Stimulated activated naive B cell treated with anti-CD40 and anti-IgM and Interleukin-4, amounts not matched to agents 10 μg/mL and 1 μg/mL and 100 μg/mL, for 72 hours (primary cell): ENCODE measurements around the gene WAPL.

Experiments used
- ATAC-seq, 2 donors: fragments of 150-1000 bp; cut with Tn5 transposase; replicated peaks; 2 replicates each; pipeline ENCODE4 v1.10.0; 2021; ENCODE audit warnings: moderate library complexity in 1 of 2
- DNase-seq: peaks from one replicate; pipeline ENCODE4 v3.0.0; 2021
- H3K27ac Mint-ChIP-seq: one replicate; pipeline ENCODE4 v1.8.0; 2022; ENCODE audit warnings: mild to moderate bottlenecking, mixed read lengths
- H3K27me3 Mint-ChIP-seq, 2 donors: one replicate each; pipeline ENCODE4 v1.8.0; 2022; ENCODE audit warnings: mixed read lengths in 2 of 2
- H3K36me3 Mint-ChIP-seq, 2 donors: one replicate each; pipeline ENCODE4 v1.8.0; 2022; ENCODE audit warnings: mixed read lengths in 2 of 2, mild to moderate bottlenecking in 1 of 2
- H3K4me1 Mint-ChIP-seq, 2 donors: one replicate each; pipeline ENCODE4 v1.8.0; 2022; ENCODE audit warnings: mixed read lengths in 2 of 2, mild to moderate bottlenecking in 1 of 2
- H3K4me3 Mint-ChIP-seq, 2 donors: one replicate each; pipeline ENCODE4 v1.8.0; 2022; ENCODE audit warnings: mild to moderate bottlenecking in 2 of 2, mixed read lengths in 2 of 2, moderate library complexity in 1 of 2
- H3K9me3 Mint-ChIP-seq, 2 donors: one replicate each; pipeline ENCODE4 v1.8.0; 2022; ENCODE audit warnings: mixed read lengths in 2 of 2, mild to moderate bottlenecking in 1 of 2

The WAPL gene

GRCh38 chr10:86509145-86509544 is 12.4 kb downstream of the WAPL start:
- H3K27ac Mint-ChIP-seq: no peak overlapping the region
- ATAC-seq (no peak), DNase-seq (no peak)
- no peak overlapping the region for H3K4me3 Mint-ChIP-seq
- peaks cover 25 to 29% of the 10 kb centered on the region in 2 donors for H3K36me3 Mint-ChIP-seq
- H3K4me1 Mint-ChIP-seq: peaks cover 11 to 20% of the 10 kb centered on the region in 2 donors
- H3K27me3 Mint-ChIP-seq: no peaks in the 10 kb centered on the region
- no peaks in the 10 kb centered on the region for H3K9me3 Mint-ChIP-seq

DNA sequence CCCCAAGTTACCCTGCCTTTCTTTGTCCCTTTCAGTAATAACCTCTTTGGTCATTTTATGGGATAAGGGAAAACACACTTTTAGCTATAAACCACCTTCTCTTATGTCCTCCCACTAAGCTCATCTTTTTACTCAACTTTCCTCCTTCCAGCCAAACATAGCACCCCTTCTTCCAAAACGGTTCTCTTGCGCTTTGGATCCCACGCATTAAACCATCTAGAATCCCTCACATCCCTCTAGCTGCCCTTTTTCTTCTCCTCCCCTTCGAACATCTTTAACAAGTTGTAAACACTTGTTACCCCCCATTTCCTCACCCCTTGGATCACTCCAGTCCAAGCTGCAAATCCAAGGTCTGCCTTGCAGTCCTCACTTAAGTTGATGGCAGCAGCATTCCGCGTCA is 13.4 kb downstream of the WAPL start:
- Mint-ChIP-seq H3K4me3 (no peak overlapping the region), H3K27me3 (no peaks in the 10 kb centered on the region), H3K36me3 (peaks cover 22 to 27% of the 10 kb centered on the region in 2 donors), H3K27ac (no peak overlapping the region), H3K4me1 (peaks cover 8 to 19% of the 10 kb centered on the region in 2 donors), H3K9me3 (no peaks in the 10 kb centered on the region)
- ATAC-seq (no peak), DNase-seq (no peak)

GRCh38 chr10:86506499-86506898 is 15.1 kb downstream of the WAPL start:
- H3K27me3 Mint-ChIP-seq: no peaks in the 10 kb centered on the region
- ATAC-seq: no peak
- no peaks in the 10 kb centered on the region for H3K9me3 Mint-ChIP-seq
- H3K27ac Mint-ChIP-seq: no peak overlapping the region
- peaks cover 21 to 29% of the 10 kb centered on the region in 2 donors for H3K36me3 Mint-ChIP-seq
- no peak overlapping the region for H3K4me3 Mint-ChIP-seq
- peaks cover 9 to 13% of the 10 kb centered on the region in 2 donors for H3K4me1 Mint-ChIP-seq
- DNase-seq: no peak

- Mint-ChIP-seq H3K4me1 (peaks cover 9 to 13% of the 10 kb centered on the region in 2 donors), H3K27ac (no peak overlapping the region), H3K4me3 (no peak overlapping the region), H3K36me3 (peaks cover 22 to 29% of the 10 kb centered on the region in 2 donors), H3K9me3 (no peaks in the 10 kb centered on the region), H3K27me3 (no peaks in the 10 kb centered on the region)
- ATAC-seq: no peak
- DNase-seq: no peak
Measured at GRCh38 chr10:86506062-86506461, 15.5 kb downstream of the WAPL start.

DNA sequence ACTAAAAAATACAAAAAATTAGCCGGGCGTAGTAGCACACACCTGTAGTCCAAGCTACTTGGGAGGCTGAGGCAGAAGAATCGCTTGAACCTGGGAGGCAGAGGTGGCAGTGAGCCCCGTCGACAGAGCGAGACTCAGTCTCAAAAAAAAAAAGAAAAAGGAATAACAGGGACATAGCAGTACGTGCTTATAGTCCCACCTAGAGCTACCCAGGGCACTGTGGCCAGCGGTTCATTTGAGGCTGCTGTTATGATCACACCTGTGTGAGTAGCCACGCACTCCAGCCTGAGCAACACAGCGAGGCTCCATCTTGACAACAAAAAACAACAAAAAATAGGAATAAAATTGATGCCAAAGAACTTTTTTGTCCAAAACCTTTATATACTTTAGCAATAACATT is 17.1 kb downstream of the WAPL start:
- ATAC-seq (no peak), DNase-seq (no peak)
- Mint-ChIP-seq H3K4me3 (no peak overlapping the region), H3K36me3 (peaks cover 31 to 40% of the 10 kb centered on the region in 2 donors), H3K27ac (no peak overlapping the region), H3K27me3 (no peaks in the 10 kb centered on the region), H3K9me3 (no peaks in the 10 kb centered on the region), H3K4me1 (peaks cover 14 to 21% of the 10 kb centered on the region in 2 donors)

DNA sequence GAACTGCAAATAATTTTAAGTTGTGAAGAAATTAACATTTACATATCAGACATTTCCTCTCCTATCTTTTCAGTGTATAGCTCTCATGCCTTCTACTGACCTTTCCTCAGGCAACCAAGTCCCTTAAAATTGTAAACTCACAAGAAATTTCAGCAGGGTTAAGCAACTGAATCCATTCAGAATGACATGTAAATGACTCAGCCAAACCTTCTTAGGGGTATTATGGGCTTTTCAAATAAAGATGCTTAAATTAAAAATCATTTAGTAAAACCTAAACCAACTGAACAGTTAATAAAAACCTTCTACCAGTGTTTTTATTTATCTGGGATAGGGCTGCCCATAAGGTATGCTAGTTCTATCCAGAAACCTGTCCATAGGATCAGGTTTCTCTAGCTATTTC is 20.7 kb downstream of the WAPL start:
- no peak overlapping the region for H3K4me3 Mint-ChIP-seq
- no peak for DNase-seq
- no peak overlapping the region for H3K27ac Mint-ChIP-seq

GRCh38 chr10:86498598-86498997 is 23.0 kb downstream of the WAPL start:
- ATAC-seq: no peak
- Mint-ChIP-seq H3K36me3 (peaks cover 44 to 59% of the 10 kb centered on the region in 2 donors), H3K4me1 (peaks cover 10 to 18% of the 10 kb centered on the region in 2 donors), H3K27me3 (no peaks in the 10 kb centered on the region), H3K4me3 (no peak overlapping the region), H3K9me3 (no peaks in the 10 kb centered on the region), H3K27ac (no peak overlapping the region)
- DNase-seq: no peak

More for the DNA sequence above, 20.7 kb downstream of the WAPL start:
- Mint-ChIP-seq H3K9me3 (no peaks in the 10 kb centered on the region), H3K4me1 (peaks cover 10 to 22% of the 10 kb centered on the region in 2 donors), H3K27me3 (no peaks in the 10 kb centered on the region), H3K36me3 (peaks cover 36 to 48% of the 10 kb centered on the region in 2 donors)
- ATAC-seq: no peak

DNA sequence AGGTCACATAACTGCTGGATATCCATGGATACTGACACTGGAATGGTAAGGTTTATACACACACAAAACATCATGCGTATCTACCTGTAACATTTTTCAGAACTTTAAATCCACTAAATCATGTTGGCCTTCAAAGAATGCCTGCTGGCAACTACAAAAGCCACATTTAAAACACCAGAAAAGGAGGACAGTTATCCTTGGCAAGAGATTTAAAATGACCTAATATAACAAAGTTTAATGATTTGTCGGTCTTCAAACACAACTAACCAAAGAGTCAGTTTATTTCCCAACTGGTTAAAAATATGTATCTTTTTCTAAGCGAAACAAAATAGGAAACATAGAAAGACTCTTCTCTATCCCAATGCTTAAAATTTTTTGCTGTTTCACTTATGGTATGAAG is 24.0 kb downstream of the WAPL start:
- Mint-ChIP-seq H3K27ac (peak overlapping the region; percentile 37), H3K9me3 (no peaks in the 10 kb centered on the region), H3K4me3 (no peak overlapping the region), H3K4me1 (peaks cover 9% of the 10 kb centered on the region in 2 donors), H3K27me3 (no peaks in the 10 kb centered on the region), H3K36me3 (peaks cover 42 to 53% of the 10 kb centered on the region in 2 donors)
- ATAC-seq (no peak), DNase-seq (no peak)

- H3K4me3 Mint-ChIP-seq: no peak overlapping the region
- peaks cover 14 to 16% of the 10 kb centered on the region in 2 donors for H3K4me1 Mint-ChIP-seq
- DNase-seq (no peak), ATAC-seq (no peak)
- H3K27ac Mint-ChIP-seq: no peak overlapping the region
- H3K9me3 Mint-ChIP-seq: no peaks in the 10 kb centered on the region
- H3K36me3 Mint-ChIP-seq: peaks cover 42 to 62% of the 10 kb centered on the region in 2 donors
- H3K27me3 Mint-ChIP-seq: no peaks in the 10 kb centered on the region
Measured at GRCh38 chr10:86489960-86490612, 31.5 kb downstream of the WAPL start.

GRCh38 chr10:86489071-86489810 is 32.4 kb downstream of the WAPL start:
- Mint-ChIP-seq H3K4me1 (peaks cover 14 to 16% of the 10 kb centered on the region in 2 donors), H3K4me3 (no peak overlapping the region), H3K36me3 (peaks cover 45 to 57% of the 10 kb centered on the region in 2 donors), H3K9me3 (no peaks in the 10 kb centered on the region), H3K27ac (no peak overlapping the region), H3K27me3 (no peaks in the 10 kb centered on the region)
- DNase-seq (no peak), ATAC-seq (no peak)

DNA sequence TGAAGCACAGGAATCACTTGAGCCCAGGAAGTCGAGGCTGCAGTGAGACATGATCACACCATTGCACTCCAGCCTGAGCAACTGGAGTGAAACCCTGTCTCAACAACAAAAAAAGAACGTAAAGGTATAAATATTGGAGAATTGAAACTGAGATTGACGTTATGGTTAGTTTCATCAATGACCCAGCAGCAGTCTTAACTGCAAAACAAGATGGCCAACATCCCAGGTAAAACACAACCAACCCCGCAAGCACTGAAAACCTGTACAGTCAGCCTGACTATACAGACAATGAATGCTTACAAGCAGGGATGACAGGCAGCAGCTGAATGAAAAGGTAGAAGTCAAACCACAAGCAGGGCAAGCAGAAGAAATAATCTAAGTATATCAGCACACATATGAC is 34.7 kb downstream of the WAPL start:
- Mint-ChIP-seq H3K4me3 (no peak overlapping the region), H3K4me1 (peaks cover 12 to 16% of the 10 kb centered on the region in 2 donors), H3K9me3 (no peaks in the 10 kb centered on the region), H3K27ac (peak overlapping the region; percentile 66), H3K36me3 (peaks cover 37 to 53% of the 10 kb centered on the region in 2 donors), H3K27me3 (no peaks in the 10 kb centered on the region)
- DNase-seq: no peak
- ATAC-seq: peak; percentile 57 to 73

DNA sequence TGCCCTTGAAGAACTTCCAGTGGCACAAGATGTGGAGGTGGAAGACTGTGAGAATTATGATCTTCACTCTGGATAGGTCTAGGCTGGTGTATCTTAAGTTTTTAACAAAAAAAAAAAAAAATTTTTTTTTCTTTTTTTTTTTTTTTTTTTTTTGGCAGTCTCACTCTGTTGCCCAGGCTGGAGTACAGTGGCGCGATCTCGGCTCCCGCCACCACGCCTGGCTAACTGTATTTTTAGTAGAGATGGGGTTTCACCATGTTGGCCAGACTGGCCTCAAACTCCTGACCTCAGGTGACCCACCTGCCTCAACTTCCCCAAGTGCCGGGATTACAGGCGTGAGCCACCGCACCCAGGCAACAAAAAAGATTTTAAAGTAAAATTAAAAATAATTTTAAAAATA is 37.9 kb downstream of the WAPL start:
- Mint-ChIP-seq H3K9me3 (no peaks in the 10 kb centered on the region), H3K4me1 (peaks cover 11 to 23% of the 10 kb centered on the region in 2 donors), H3K27me3 (no peaks in the 10 kb centered on the region), H3K36me3 (peaks cover 31 to 45% of the 10 kb centered on the region in 2 donors), H3K4me3 (no peak overlapping the region), H3K27ac (no peak overlapping the region)
- DNase-seq: no peak
- no peak for ATAC-seq

DNA sequence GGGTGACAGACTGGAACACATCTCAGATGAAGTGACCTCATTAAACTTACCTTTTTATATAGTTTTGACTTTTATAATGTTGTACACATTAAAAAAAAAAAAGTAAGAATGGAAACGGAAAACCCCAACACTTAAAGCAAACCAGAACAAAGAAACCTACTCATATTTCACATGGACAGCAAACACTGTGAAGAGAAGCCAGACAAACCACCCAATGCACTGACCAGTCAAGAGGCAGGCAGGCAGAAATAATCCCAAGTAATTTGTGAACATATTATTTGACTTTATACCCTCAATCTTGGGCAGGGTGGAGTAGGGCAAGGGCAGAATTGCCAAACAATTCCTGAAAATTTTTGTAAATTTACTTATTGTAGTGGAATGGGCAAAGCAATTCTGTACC is 39.8 kb downstream of the WAPL start:
- ATAC-seq (no peak), DNase-seq (no peak)
- Mint-ChIP-seq H3K4me3 (no peak overlapping the region), H3K4me1 (peaks cover 3 to 18% of the 10 kb centered on the region in 2 donors), H3K27ac (no peak overlapping the region), H3K9me3 (no peaks in the 10 kb centered on the region), H3K27me3 (no peaks in the 10 kb centered on the region), H3K36me3 (peaks cover 27 to 38% of the 10 kb centered on the region in 2 donors)

- DNase-seq (no peak), ATAC-seq (no peak)
- Mint-ChIP-seq H3K27me3 (no peaks in the 10 kb centered on the region), H3K36me3 (peaks cover 28 to 35% of the 10 kb centered on the region in 2 donors), H3K9me3 (no peaks in the 10 kb centered on the region), H3K4me1 (peaks cover 0 to 18% of the 10 kb centered on the region in 2 donors), H3K4me3 (no peak overlapping the region), H3K27ac (no peak overlapping the region)
Measured at GRCh38 chr10:86480571-86480970, 41.0 kb downstream of the WAPL start.

DNA sequence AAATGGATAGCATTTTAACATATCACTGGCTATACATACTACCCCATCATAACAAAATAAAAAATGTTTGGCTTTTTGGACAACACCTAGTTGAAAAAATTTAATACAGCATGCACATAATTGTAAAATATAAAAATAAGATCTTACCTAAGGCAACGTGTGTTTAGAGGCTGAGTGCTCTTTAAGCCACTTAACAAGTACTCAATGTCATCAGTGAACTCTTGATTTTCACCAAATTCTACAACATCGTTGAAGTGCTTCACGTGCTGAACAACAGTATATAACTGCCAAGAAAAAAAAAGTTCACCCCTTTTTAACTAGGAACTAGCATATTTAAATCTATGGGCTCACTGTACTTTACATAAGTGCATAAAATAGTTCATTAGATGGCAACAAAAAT is 49.5 kb downstream of the WAPL start:
- ATAC-seq (no peak), DNase-seq (no peak)
- no peaks in the 10 kb centered on the region for H3K9me3 Mint-ChIP-seq
- no peaks in the 10 kb centered on the region for H3K27me3 Mint-ChIP-seq
- H3K4me3 Mint-ChIP-seq: no peak overlapping the region
- H3K4me1 Mint-ChIP-seq: peaks cover 0 to 3% of the 10 kb centered on the region in 2 donors
- H3K27ac Mint-ChIP-seq: no peak overlapping the region
- H3K36me3 Mint-ChIP-seq: peaks cover 19 to 37% of the 10 kb centered on the region in 2 donors
